SH-SY5Y (cell line): ENCODE data around the gene ASB1.

ENCODE experiments used
- GATA2 ChIP-seq: IDR thresholded peaks from 2 replicates; pipeline ENCODE4 v1.6.1; 2011; ENCODE audit warnings: mild to moderate bottlenecking, low read depth, low read length
- GATA3 ChIP-seq: IDR thresholded peaks from 2 replicates; pipeline ENCODE4 v1.6.1; 2011; ENCODE audit warnings: low read depth, mild to moderate bottlenecking, low read length, moderate library complexity

DNA sequence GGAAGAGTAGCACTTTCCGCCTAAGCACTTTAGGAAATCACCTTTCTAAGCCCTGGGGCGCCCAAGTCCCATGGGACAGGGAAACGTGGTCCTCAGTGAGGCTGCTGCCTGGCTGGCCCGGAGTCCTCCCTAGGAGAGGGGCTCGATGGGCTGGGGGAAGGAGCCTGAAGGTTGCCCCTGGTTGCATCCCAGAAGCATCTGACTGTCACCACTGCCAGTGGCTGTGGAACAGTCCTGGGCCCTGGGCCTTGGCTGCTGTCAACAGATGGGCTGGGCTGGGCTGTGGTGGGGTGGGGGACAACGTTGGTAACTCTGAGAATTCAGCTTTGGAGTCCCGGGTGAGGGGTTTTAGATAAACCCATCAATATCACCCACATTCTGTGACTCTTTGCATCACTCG lies 22.5 kb downstream of the ASB1 start:
- TF ChIP-seq GATA3 (no peak), GATA2 (no peak)
